T-helper 2 cell treated with Interferon-gamma antibody and Interleukin-4, amounts not matched to agents 100 ng/mL and 5 ng/mL, for 36 hours (primary cell): ENCODE results near the gene SFXN5. TPM values are rescaled to one million over a fixed set of nuclear protein-coding genes. Genes with fewer than 3 reads are reported as not detected.

ENCODE experiments used
- intact Hi-C: fragments of 100-400 bp; cut with micrococcal nuclease; formaldehyde crosslinking; loops from one replicate; pipeline ENCODE4 v1.15.1; 2023
- total RNA-seq: library from RNA; stranded (reverse); gene quantifications from 2 replicates; pipeline ENCODE4 v1.2.3, GENCODE V29; 2022

The SFXN5 gene
- 13.5 and 13.7 TPM in 2 replicates for total RNA-seq

GRCh38 chr2:73071360-73072128, at the start of gene SFXN5:
Gene SFXN5, minus strand, starts transcription at chr2:73071712. Its CDS starts 7 bp downstream, at chr2:73071705.
- intact Hi-C loops = loop anchor here (1.0 to 10.0 kb wide), 11 partner anchors 42 to 1844 kb away; partner anchors contain the start of genes ALMS1, EGR4, EXOC6B and INO80B

- intact Hi-C loops = loop anchor here (10.0 kb wide), 1 partner anchor 1785 kb away; the partner anchor contains the start of gene ZNF638
These were observed 48.2 kb upstream of the SFXN5 start for GRCh38 chr2:73119611-73120239.

- intact Hi-C loops = loop anchor here (10.0 kb wide), 1 partner anchor 1783 kb away; the partner anchor contains the start of gene ZNF638
These were observed 45.9 kb upstream of the SFXN5 start for GRCh38 chr2:73117441-73117840.

- intact Hi-C loops = loop anchor here (10.0 kb wide), 1 partner anchor 1782 kb away; the partner anchor contains the start of gene ZNF638
These were observed 44.9 kb upstream of the SFXN5 start for GRCh38 chr2:73116182-73116960.

GRCh38 chr2:73114273-73114867, 42.9 kb upstream of the SFXN5 start:
- intact Hi-C loops = loop anchor here (10.0 kb wide), 1 partner anchor 1780 kb away; the partner anchor contains the start of gene ZNF638

- intact Hi-C loops = loop anchor here (1.0 to 10.0 kb wide), 3 partner anchors 42 to 1778 kb away; partner anchors contain the start of genes SFXN5 and ZNF638
These were observed 41.7 kb upstream of the SFXN5 start, which contains the start of gene RAB11FIP5 for GRCh38 chr2:73112913-73113854. Gene RAB11FIP5, minus strand, starts transcription at chr2:73112948. Its CDS starts 171 bp downstream, at chr2:73112777.

GRCh38 chr2:73112026-73112912, 40.8 kb upstream of the SFXN5 start:
- intact Hi-C loops = loop anchor here (10.0 kb wide), 1 partner anchor 1777 kb away; the partner anchor contains the start of gene ZNF638

GRCh38 chr2:73111073-73112025, 39.8 kb upstream of the SFXN5 start:
- intact Hi-C loops = loop anchor here (10.0 kb wide), 1 partner anchor 1777 kb away; the partner anchor contains the start of gene ZNF638

GRCh38 chr2:73110168-73111072, 38.9 kb upstream of the SFXN5 start:
- intact Hi-C loops = loop anchor here (10.0 kb wide), 1 partner anchor 1776 kb away; the partner anchor contains the start of gene ZNF638

- intact Hi-C loops = loop anchor here (10.0 kb wide), 1 partner anchor 1775 kb away; the partner anchor contains the start of gene ZNF638
These were observed 38.1 kb upstream of the SFXN5 start for GRCh38 chr2:73109431-73110167.

GRCh38 chr2:73107211-73107926, 35.9 kb upstream of the SFXN5 start:
- intact Hi-C loops = no loop called here

GRCh38 chr2:73106791-73107190, 35.3 kb upstream of the SFXN5 start:
- intact Hi-C loops = no loop called here

GRCh38 chr2:73105511-73105971, 34.0 kb upstream of the SFXN5 start:
- intact Hi-C loops = no loop called here

- intact Hi-C loops = no loop called here
These were observed 33.4 kb upstream of the SFXN5 start for GRCh38 chr2:73104933-73105332.
